B cell (primary cell): ENCODE data around the gene TTC1.

Experiments
- EZH2 ChIP-seq: IDR thresholded peaks from 2 replicates; pipeline ENCODE4 v1.6.1; 2012; ENCODE audit warnings: borderline replicate concordance, low read depth, mild to moderate bottlenecking, moderate library complexity, low read length; ENCODE audit not compliant: insufficient read depth, poor library complexity, severe bottlenecking
- TF ChIP-seq, protein P1 (sequence below): fragments of 200-600 bp; IDR thresholded peaks from one replicate; pipeline ENCODE4 v1.8.0; 2022; ENCODE audit warnings: antibody characterized with exemption, mild to moderate bottlenecking

DNA sequence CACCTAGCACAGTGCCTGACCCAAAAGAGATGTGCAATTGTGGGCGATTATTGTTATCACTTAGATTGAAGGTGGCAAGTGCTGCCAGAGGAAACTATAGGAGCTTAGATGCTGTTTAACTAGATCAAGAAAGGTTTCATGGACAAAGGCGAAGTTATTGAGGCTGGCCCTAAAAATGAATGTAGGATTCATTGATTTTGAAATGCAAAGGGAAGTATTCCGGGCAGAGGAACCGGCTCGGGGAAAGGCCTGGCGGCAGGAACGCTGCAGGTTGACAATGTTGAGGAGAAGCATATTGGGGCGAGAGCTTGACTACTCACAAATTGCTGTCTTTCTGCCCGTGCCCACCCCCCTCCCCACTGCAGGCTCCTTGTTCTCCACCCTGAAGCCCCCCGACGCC lies 37.4 kb upstream of the TTC1 start:
- TF ChIP-seq, protein P1, sequence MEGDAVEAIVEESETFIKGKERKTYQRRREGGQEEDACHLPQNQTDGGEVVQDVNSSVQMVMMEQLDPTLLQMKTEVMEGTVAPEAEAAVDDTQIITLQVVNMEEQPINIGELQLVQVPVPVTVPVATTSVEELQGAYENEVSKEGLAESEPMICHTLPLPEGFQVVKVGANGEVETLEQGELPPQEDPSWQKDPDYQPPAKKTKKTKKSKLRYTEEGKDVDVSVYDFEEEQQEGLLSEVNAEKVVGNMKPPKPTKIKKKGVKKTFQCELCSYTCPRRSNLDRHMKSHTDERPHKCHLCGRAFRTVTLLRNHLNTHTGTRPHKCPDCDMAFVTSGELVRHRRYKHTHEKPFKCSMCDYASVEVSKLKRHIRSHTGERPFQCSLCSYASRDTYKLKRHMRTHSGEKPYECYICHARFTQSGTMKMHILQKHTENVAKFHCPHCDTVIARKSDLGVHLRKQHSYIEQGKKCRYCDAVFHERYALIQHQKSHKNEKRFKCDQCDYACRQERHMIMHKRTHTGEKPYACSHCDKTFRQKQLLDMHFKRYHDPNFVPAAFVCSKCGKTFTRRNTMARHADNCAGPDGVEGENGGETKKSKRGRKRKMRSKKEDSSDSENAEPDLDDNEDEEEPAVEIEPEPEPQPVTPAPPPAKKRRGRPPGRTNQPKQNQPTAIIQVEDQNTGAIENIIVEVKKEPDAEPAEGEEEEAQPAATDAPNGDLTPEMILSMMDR = no peak
- TF ChIP-seq EZH2 = no peak
